WTC11 (cell line): Measurements from ENCODE around the gene TAS1R2.

Experiments used
- AFF4 ChIP-seq: sonication (generic); formaldehyde crosslinking; IDR thresholded peaks from 2 replicates; pipeline ENCODE4 v1.8.1; 2023; ENCODE audit warnings: mild to moderate bottlenecking, missing genetic modification reagents, borderline replicate concordance
- CREB1 ChIP-seq: sonication (generic); formaldehyde crosslinking; IDR thresholded peaks from 2 replicates; pipeline ENCODE4 v1.8.0; 2023; ENCODE audit warnings: mild to moderate bottlenecking, missing genetic modification reagents
- CREM ChIP-seq: sonication (generic); formaldehyde crosslinking; IDR thresholded peaks from 2 replicates; pipeline ENCODE4 v1.8.1; 2022; ENCODE audit warnings: mild to moderate bottlenecking, missing genetic modification reagents, moderate library complexity
- ESRRA ChIP-seq: sonication (generic); formaldehyde crosslinking; IDR thresholded peaks from 2 replicates; pipeline ENCODE4 v1.8.1; 2022; ENCODE audit warnings: mild to moderate bottlenecking, missing genetic modification reagents, borderline replicate concordance
- MLX ChIP-seq: sonication (generic); formaldehyde crosslinking; IDR thresholded peaks from 2 replicates; pipeline ENCODE4 v1.8.1; 2023; ENCODE audit warnings: mild to moderate bottlenecking, missing genetic modification reagents, moderate library complexity
- MXD4 ChIP-seq: fragments of 250-450 bp; sonication (Bioruptor Pico); IDR thresholded peaks from 2 replicates; pipeline ENCODE4 v1.8.0; 2021; ENCODE audit warnings: mild to moderate bottlenecking, moderate library complexity, borderline replicate concordance
- SMAD4 ChIP-seq: sonication (generic); formaldehyde crosslinking; IDR thresholded peaks from 2 replicates; pipeline ENCODE4 v1.8.0; 2022; ENCODE audit warnings: mild to moderate bottlenecking, missing genetic modification reagents
- TCF7 ChIP-seq: sonication (generic); formaldehyde crosslinking; IDR thresholded peaks from 2 replicates; pipeline ENCODE4 v1.8.0; 2022; ENCODE audit warnings: mild to moderate bottlenecking, low read depth, missing genetic modification reagents, moderate library complexity
- TF ChIP-seq, protein P1 (sequence below): fragments of 200-600 bp; IDR thresholded peaks from 2 replicates; pipeline ENCODE4 v1.8.0; 2022; ENCODE audit warnings: antibody characterized with exemption
- TF ChIP-seq, protein P2 (sequence below): sonication (generic); formaldehyde crosslinking; IDR thresholded peaks from 2 replicates; pipeline ENCODE4 v1.8.1; 2023; ENCODE audit warnings: mild to moderate bottlenecking, missing genetic modification reagents, moderate library complexity
- TF ChIP-seq, protein P3 (sequence below): sonication (generic); formaldehyde crosslinking; IDR thresholded peaks from 2 replicates; pipeline ENCODE4 v1.8.0; 2022; ENCODE audit warnings: mild to moderate bottlenecking, missing genetic modification reagents

DNA sequence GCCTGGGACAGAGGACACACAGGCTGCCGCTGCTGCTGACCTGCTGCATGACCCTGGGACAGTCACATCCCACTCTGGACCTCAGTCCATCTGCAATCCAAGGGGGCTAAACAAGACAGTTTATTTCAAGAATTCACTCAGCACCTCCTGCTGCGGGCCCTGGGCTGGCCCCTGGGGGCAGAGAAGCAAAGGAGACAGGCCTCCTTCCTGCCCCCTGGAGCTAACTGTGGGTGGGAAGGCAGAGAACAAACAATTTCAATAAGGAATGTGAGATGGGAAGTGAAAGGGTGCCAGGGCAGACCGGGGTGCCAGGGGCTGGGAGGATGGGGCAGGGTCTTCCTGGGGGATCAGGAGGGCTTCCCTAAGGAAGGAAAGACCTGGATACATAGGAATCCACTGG, 60.0 kb downstream of the TAS1R2 start:
- TF ChIP-seq ESRRA (CRISPR knock-in tag) (no peak), AFF4 (CRISPR knock-in tag) (no peak), MLX (CRISPR knock-in tag) (no peak), CREB1 (CRISPR knock-in tag) (no peak), TCF7 (CRISPR knock-in tag) (no peak), CREM (CRISPR knock-in tag) (no peak), MXD4 (CRISPR knock-in tag) (no peak), SMAD4 (CRISPR knock-in tag) (no peak)
- TF ChIP-seq, protein P1, sequence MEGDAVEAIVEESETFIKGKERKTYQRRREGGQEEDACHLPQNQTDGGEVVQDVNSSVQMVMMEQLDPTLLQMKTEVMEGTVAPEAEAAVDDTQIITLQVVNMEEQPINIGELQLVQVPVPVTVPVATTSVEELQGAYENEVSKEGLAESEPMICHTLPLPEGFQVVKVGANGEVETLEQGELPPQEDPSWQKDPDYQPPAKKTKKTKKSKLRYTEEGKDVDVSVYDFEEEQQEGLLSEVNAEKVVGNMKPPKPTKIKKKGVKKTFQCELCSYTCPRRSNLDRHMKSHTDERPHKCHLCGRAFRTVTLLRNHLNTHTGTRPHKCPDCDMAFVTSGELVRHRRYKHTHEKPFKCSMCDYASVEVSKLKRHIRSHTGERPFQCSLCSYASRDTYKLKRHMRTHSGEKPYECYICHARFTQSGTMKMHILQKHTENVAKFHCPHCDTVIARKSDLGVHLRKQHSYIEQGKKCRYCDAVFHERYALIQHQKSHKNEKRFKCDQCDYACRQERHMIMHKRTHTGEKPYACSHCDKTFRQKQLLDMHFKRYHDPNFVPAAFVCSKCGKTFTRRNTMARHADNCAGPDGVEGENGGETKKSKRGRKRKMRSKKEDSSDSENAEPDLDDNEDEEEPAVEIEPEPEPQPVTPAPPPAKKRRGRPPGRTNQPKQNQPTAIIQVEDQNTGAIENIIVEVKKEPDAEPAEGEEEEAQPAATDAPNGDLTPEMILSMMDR: no peak
- TF ChIP-seq, protein P2, sequence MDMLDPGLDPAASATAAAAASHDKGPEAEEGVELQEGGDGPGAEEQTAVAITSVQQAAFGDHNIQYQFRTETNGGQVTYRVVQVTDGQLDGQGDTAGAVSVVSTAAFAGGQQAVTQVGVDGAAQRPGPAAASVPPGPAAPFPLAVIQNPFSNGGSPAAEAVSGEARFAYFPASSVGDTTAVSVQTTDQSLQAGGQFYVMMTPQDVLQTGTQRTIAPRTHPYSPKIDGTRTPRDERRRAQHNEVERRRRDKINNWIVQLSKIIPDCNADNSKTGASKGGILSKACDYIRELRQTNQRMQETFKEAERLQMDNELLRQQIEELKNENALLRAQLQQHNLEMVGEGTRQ (CRISPR knock-in tag): no peak
- TF ChIP-seq, protein P3, sequence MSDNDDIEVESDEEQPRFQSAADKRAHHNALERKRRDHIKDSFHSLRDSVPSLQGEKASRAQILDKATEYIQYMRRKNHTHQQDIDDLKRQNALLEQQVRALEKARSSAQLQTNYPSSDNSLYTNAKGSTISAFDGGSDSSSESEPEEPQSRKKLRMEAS (CRISPR knock-in tag): no peak
